GM10248 (cell line): ENCODE measurements around the gene ANKRD13D.

Source experiments
- CTCF ChIA-PET: fragments of 300-600 bp; sonication (Branson Sonifier 250); formaldehyde crosslinking; extraction: SDS; loops from one replicate; lab custom pipeline; 2021; ENCODE audit warnings: antibody characterized with exemption; lab: Yijun Ruan, JAX
- POLR2A ChIA-PET: fragments of 350-650 bp; sonication (Branson Sonifier 250); formaldehyde crosslinking; extraction: SDS; loops from one replicate; lab custom pipeline; 2020; ENCODE audit warnings: antibody characterized with exemption; lab: Yijun Ruan, JAX
- DNase-seq: peaks from one replicate; pipeline ENCODE4 v3.0.0; 2012; ENCODE audit errors: extremely low spot score
- CTCF ChIP-seq: IDR thresholded peaks from 2 replicates; pipeline ENCODE4 v1.5.1; 2012; ENCODE audit warnings: mild to moderate bottlenecking, low read depth; ENCODE audit errors: extremely low read depth, missing control alignments, control extremely low read depth

Gene ANKRD13D

GRCh38 chr11:67349457-67349856 is 60.4 kb downstream of the ANKRD13D start:
- ChIA-PET CTCF (interaction anchor here (0.7 to 37.4 kb wide), 8 partner anchors 10 to 274 kb away, joined by 3 to 1573 read pairs (median 24); partner anchors contain the start of genes CLCF1, PPP1CA, RAD9A and TBC1D10C), POLR2A (no interaction called here)
- no peak for TF ChIP-seq CTCF
- DNase-seq = no peak

- POLR2A ChIA-PET = interaction anchor here (0.6 to 1.3 kb wide), 2 partner anchors 31 to 81 kb away, joined by 6 to 7 read pairs; no protein-coding TSS in a partner anchor
- CTCF ChIA-PET = interaction anchor here (1.4 to 37.4 kb wide), 7 partner anchors 10 to 161 kb away, joined by 3 to 1573 read pairs (median 45); partner anchors contain the start of genes CLCF1, PPP1CA, RAD9A and TBC1D10C
- DNase-seq = no peak
- no peak for TF ChIP-seq CTCF
These were observed 60.9 kb downstream of the ANKRD13D start for GRCh38 chr11:67349928-67350465.

- CTCF ChIA-PET = interaction anchor here (0.7 to 37.4 kb wide), 35 partner anchors 10 to 295 kb away, joined by 3 to 1573 read pairs (median 5); partner anchors contain the start of genes ANKRD13D, CABP4, CLCF1 and KDM2A
- POLR2A ChIA-PET = interaction anchor here (0.6 to 1.3 kb wide), 5 partner anchors 22 to 137 kb away, joined by 3 to 6 read pairs (median 4); no protein-coding TSS in a partner anchor
- peak; percentile 94 for TF ChIP-seq CTCF
- peak; percentile 78 for DNase-seq
These were observed 62.3 kb downstream of the ANKRD13D start for GRCh38 chr11:67351275-67352005.
